ENCODE results near the gene RAB22A. TPM values are rescaled to one million over a fixed set of nuclear protein-coding genes. Genes with fewer than 3 reads are reported as not detected.

RAB22A gene
- total RNA-seq, 1 experiment from 2014 or later: 9.9 TPM

DNA sequence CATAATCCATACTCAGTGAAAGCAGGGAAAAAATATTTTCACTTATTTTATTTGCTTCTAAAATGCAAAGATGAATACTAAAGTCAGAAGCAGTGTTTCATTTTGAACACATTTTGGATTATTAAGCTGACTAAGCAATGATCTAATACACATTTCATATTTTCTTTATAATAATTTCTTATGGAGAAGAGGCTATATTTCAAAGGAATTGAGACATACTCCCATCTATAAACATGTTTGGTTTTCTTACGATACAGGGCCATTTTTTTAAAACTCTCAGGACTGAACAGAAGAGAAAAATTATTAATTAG, 52.6 kb downstream of the RAB22A start:
- DNase-seq (ENCODE audit: low read depth, low spot score) (no peak), ATAC-seq (no peak)
- Histone ChIP-seq H3K4me2 (ENCODE audit: low read length) (no peak overlapping the region), H3K4me1 (ENCODE audit: control insufficient read depth in 1 of 2, insufficient read depth in 2 of 2, low read length in 2 of 2) (no peaks in the 10 kb centered on the region; a peak in 1 of 4 replicates), H3K9ac (ENCODE audit: low read length) (no peak overlapping the region), H3K9me3 (ENCODE audit: control insufficient read depth in 1 of 2, insufficient read depth in 1 of 2, low read depth in 1 of 2, low read length in 2 of 2) (no peaks in the 10 kb centered on the region), H3K4me3 (replicated peaks in 1 of 2; ENCODE audit: low read depth in 1 of 2, low read length in 2 of 2) (no peak overlapping the region), H3K36me3 (ENCODE audit: control insufficient read depth in 1 of 2, insufficient read depth in 2 of 2, low read length in 2 of 2) (no peaks in the 10 kb centered on the region), H3K79me2 (ENCODE audit: insufficient read depth, low read length) (no peaks in the 10 kb centered on the region), H4K20me1 (ENCODE audit: insufficient read depth) (no peaks in the 10 kb centered on the region), H3K9me2 (ENCODE audit: insufficient read depth) (no peaks in the 10 kb centered on the region), H3K27ac (ENCODE audit: low read depth, low read length) (no peak overlapping the region), H3K27me3 (ENCODE audit: insufficient read depth, low read length) (no peaks in the 10 kb centered on the region), H2AFZ (ENCODE audit: low read depth, low read length, poor library complexity, severe bottlenecking) (no peak overlapping the region)
- ChIA-PET CTCF (no interaction called here), RAD21 (ENCODE audit: low non-redundant PET in 1 of 2, low total read pairs in 2 of 2, uncharacterized antibody in 2 of 2, unreplicated experiment in 2 of 2) (no interaction called here), POLR2A (interaction anchor here (0.6 kb wide), 1 partner anchor 253 kb away, joined by 3 read pairs; no protein-coding TSS in a partner anchor)
- no TSS peak for BruUV-seq (replicated peaks)
- TF ChIP-seq, protein P1, sequence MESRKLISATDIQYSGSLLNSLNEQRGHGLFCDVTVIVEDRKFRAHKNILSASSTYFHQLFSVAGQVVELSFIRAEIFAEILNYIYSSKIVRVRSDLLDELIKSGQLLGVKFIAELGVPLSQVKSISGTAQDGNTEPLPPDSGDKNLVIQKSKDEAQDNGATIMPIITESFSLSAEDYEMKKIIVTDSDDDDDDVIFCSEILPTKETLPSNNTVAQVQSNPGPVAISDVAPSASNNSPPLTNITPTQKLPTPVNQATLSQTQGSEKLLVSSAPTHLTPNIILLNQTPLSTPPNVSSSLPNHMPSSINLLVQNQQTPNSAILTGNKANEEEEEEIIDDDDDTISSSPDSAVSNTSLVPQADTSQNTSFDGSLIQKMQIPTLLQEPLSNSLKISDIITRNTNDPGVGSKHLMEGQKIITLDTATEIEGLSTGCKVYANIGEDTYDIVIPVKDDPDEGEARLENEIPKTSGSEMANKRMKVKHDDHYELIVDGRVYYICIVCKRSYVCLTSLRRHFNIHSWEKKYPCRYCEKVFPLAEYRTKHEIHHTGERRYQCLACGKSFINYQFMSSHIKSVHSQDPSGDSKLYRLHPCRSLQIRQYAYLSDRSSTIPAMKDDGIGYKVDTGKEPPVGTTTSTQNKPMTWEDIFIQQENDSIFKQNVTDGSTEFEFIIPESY (IDR thresholded peaks at IDR 0.05; ENCODE audit: extremely low read depth, insufficient replicate concordance, low read length): no peak
- TF ChIP-seq, protein P2, sequence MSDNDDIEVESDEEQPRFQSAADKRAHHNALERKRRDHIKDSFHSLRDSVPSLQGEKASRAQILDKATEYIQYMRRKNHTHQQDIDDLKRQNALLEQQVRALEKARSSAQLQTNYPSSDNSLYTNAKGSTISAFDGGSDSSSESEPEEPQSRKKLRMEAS (IDR thresholded peaks at IDR 0.05): no peak
- TF ChIP-seq CBX3 (IDR thresholded peaks at IDR 0.05; ENCODE audit: low read depth): no peak
- intact Hi-C loops (cut with micrococcal nuclease): no loop called here

DNA sequence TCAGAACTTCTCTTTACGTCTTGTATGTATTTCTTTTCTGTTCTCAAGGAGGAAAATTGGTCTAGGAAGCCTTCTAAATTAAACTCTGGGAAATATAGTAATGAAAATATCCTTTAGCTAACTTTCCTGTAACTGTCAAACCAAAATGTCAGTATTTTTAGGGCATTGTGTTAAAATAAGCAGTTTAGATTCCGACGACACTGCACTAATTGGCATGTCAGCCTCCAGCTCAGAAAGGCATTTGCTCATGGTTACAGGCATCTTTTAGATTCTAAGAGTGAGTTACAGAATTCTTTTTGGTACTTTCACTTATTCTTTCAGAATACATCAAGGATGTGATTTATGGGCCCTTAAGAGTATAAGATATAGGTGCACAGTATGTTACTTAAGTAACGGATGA, 53.5 kb downstream of the RAB22A start:
- no TSS peak for BruUV-seq (replicated peaks)
- Histone ChIP-seq H3K27me3 (ENCODE audit: insufficient read depth, low read length) (no peaks in the 10 kb centered on the region), H3K79me2 (ENCODE audit: insufficient read depth, low read length) (no peaks in the 10 kb centered on the region), H3K36me3 (ENCODE audit: control insufficient read depth in 1 of 2, insufficient read depth in 2 of 2, low read length in 2 of 2) (no peaks in the 10 kb centered on the region), H3K27ac (ENCODE audit: low read depth, low read length) (no peak overlapping the region), H3K4me3 (replicated peaks in 1 of 2; ENCODE audit: low read depth in 1 of 2, low read length in 2 of 2) (no peak overlapping the region), H3K9ac (ENCODE audit: low read length) (no peak overlapping the region), H2AFZ (ENCODE audit: low read depth, low read length, poor library complexity, severe bottlenecking) (no peak overlapping the region), H3K9me3 (ENCODE audit: control insufficient read depth in 1 of 2, insufficient read depth in 1 of 2, low read depth in 1 of 2, low read length in 2 of 2) (no peaks in the 10 kb centered on the region), H3K4me1 (ENCODE audit: control insufficient read depth in 1 of 2, insufficient read depth in 2 of 2, low read length in 2 of 2) (no peaks in the 10 kb centered on the region; a peak in 1 of 4 replicates), H3K9me2 (ENCODE audit: insufficient read depth) (no peaks in the 10 kb centered on the region), H3K4me2 (ENCODE audit: low read length) (no peak overlapping the region), H4K20me1 (ENCODE audit: insufficient read depth) (no peaks in the 10 kb centered on the region)
- TF ChIP-seq SRF (IDR thresholded peaks at IDR 0.05; ENCODE audit: low read depth) (no peak), FOSL1 (IDR thresholded peaks at IDR 0.05; ENCODE audit: low read depth) (no peak), ZFX (IDR thresholded peaks at IDR 0.05) (no peak), RAD21 (IDR thresholded peaks at IDR 0.05; ENCODE audit: low read depth) (no peak), TCF7L2 (IDR thresholded peaks at IDR 0.05; ENCODE audit: borderline replicate concordance, extremely low read depth, insufficient read depth, insufficient read length) (no peak), EGR1 (IDR thresholded peaks at IDR 0.05; ENCODE audit: low read depth) (no peak), POLR2A (IDR thresholded peaks at IDR 0.05; ENCODE audit: borderline replicate concordance, extremely low read depth, insufficient read depth, insufficient read length) (no peak), ELF1 (IDR thresholded peaks at IDR 0.05; ENCODE audit: borderline replicate concordance, low read depth) (no peak), YY1 (IDR thresholded peaks at IDR 0.05; ENCODE audit: extremely low read depth, insufficient replicate concordance, low read depth, low read length) (no peak), JUND (IDR thresholded peaks at IDR 0.05) (no peak)
- TF ChIP-seq, protein P2 (IDR thresholded peaks at IDR 0.05): no peak
- TF ChIP-seq, protein P1 (IDR thresholded peaks at IDR 0.05; ENCODE audit: extremely low read depth, insufficient replicate concordance, low read length): no peak
- POLR2A ChIA-PET: interaction anchor here (0.6 kb wide), 1 partner anchor 253 kb away, joined by 3 read pairs; no protein-coding TSS in a partner anchor
- no peak for ATAC-seq
- DNase-seq (ENCODE audit: low read depth, low spot score): no peak
- CTCF ChIA-PET: no interaction called here
- RAD21 ChIA-PET (ENCODE audit: low non-redundant PET in 1 of 2, low total read pairs in 2 of 2, uncharacterized antibody in 2 of 2, unreplicated experiment in 2 of 2): no interaction called here
- intact Hi-C loops (cut with micrococcal nuclease): no loop called here

Measured in HCT116 (cell line).